ENCODE measurements around the gene ANKRD40CL.
A peak's percentile ranks its signal among the peaks of the same experiment; 100 is the strongest.
"Not testable (repeated sequence)": the region's sequence is repeated elsewhere in the genome, so short reads cannot be mapped to it uniquely, and the experiment has no call there.

ANKRD40CL gene

DNA sequence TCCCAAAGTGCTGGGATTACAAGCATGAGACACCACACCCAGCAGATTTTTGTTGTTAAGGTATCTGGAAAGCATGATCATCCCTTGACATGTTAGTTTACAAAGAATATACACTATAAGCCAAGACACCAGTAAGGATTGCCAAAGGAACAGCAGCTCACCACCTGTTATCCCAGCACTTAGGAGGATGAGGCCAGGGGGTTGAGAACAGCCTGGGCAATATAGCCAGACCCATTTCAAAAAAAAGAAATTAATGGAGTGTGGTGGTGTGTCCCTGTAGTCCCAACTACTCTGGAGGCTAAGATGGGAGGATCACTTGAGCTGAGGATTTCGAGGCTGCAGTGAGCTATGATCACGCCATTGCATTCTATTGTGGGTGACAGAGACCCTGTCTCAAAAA is 5.1 kb downstream of the ANKRD40CL start:
- no peak for DNase-seq (ENCODE audit: low read depth)

DNA sequence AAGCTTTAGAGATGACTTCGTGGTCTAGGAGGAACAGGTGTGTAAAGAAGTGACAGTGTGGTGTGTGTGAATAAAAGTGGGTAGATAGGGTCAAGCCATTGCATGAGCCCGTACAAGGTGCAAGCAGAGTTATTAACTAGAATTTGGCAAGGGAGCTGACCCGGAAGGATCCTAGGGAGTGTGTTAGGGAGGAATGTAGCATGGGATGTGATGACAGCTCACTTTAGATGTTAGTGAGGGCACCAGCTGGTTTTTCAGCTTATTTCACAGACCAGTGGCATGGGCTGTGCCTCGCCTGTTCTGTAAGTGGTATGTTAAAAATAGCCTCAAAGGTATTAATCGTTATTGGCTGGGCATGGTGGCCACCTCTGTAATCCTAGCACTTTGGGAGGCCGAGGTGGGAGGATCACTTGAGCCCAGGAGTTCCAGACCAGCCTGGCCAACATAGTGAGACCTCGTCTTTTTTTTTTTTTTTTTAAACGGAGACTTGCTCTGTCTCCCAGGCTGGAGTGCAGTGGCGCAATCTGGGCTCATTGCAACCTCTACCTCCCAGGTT is 8.3 kb downstream of the ANKRD40CL start:
- DNase-seq (ENCODE audit: low read depth): no peak

DNA sequence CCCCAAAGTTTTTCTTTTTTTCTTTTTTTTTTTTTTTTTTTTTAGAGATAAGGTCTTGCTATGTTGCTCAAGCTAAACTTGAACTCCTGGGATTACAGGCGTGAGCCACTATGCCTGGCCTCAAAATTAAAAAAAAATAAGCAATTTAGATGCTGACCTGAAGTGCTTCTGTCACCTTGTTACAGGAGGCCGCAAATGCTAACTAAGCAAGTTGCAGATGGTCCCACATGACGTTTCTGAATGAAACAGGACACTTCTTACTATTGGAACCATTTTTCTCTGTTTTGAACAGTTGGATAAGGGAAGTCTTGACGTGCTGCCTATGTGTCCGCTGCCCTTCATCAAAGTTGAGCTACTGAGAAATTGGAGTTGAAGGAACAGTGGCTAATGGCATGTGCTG is 8.8 kb downstream of the ANKRD40CL start:
- no peak for DNase-seq (ENCODE audit: low read depth)

DNA sequence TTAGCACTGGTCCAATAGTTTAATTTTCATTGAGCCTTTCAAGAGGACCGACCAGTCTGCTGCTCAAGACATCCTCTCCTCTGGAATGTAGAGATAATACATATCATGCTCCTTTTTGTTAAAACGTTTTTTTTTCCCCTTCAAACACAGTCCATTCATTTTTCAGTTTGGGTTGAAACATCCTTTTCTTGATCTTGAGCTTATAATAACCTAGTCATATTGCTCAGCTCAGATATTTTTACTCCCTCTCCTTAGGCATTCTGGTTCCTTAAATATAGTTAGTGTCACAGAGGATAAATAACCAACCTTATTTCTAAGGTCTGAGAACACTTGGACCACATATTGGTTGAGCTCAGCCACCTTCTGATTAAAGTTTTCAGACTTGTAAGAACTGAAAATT is 12.8 kb downstream of the ANKRD40CL start:
- no peak for DNase-seq (ENCODE audit: low read depth)

DNA sequence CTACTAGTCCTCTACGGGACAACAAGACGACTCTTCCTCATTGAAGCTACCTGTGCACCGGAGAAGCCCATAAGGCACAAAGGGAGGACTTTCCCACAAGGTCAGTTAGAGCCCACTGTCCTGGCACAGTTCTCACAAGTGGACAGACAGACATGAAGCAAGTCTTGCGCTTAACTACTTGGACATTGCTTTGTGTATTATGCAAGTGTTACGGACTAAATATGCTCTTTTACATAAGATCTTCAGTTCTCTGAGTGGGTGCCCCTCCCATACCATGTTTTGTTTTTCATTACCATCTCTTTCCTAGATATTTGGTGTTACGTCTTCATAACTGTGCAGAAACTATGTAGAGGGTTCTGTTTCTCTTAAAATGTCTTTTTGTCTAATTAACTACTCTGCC is 18.1 kb downstream of the ANKRD40CL start:
- no peak for DNase-seq (ENCODE audit: low read depth)

DNA sequence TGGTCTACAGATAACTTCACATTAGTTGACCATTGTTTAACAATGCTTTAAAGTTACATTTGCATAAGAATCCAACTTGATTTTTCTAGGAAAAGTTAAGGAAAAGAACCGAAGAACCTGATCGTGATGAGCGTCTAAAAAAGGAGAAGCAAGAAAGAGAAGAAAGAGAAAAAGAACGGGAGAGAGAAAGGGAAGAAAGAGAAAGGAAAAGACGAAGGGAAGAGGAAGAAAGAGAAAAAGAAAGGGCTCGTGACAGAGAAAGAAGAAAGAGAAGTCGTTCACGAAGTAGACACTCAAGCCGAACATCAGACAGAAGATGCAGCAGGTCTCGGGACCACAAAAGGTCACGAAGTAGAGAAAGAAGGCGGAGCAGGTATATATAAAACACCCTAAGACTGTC is 21.7 kb downstream of the ANKRD40CL start:
- no peak for DNase-seq (ENCODE audit: low read depth)

DNA sequence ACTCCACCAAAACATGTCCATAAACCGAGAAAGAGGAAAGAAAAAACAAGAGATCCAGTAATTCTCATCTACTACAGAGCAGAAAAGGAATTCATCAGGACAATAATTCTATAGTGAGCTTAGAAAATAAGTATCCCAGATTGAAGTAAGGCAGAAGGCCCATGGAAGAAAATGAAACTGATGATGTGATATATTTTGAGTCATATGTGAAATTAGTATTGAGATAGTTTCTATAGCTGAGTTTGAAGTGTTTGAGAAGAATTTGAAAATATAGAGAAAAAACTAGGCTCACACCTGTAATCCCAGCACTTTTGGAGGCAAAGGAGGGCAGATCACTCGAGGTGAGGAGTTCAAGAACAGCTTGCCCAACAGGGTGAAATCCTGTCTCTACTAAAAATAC is 28.2 kb downstream of the ANKRD40CL start:
- no peak for DNase-seq (ENCODE audit: low read depth)

DNA sequence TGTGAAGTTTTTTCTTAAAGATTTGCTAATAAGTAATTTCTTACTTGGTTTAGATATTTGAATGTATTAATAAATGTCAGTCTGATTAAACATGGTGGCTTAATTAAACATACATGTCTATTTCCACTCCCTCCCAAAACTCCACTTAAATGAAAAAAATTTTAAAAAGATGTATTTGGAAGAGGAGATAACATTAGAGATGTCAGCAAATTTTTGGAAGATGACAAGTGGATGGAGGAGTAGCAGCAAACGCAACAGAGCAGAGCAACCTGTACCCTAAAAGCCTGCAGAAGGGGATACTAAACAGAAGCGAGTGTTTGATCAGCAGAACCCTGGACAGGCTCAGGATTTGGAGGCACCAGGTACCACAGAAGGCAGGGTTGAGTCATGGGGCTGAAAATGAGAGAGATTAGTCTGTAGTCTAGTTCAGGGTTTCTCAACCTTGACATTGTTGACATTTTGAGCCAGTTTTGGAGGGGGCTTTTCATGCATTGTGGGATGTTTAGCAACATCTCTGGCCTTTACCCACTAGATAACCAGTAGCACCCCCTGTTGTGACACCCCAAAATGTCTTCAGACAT is 30.1 kb downstream of the ANKRD40CL start:
- DNase-seq (ENCODE audit: low read depth): no peak

DNA sequence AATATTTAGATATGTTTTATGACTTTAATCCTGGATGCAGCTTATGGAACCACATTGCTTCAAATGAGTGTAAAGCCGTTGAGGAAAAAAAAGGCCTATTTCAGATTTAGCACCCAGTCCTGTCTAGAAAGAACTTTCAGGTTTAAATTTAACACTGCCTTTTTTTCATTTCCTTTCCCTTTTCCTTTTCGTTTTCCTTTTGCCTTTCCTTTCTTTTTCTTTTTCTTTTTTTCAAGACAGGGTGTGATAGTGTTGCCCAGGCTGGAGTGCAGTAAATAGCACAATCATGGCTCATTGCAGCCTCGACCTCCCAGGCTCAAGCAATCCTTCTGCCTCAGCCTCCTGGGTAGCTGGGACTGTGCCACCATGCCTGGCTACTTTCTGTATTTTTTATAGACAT is 32.0 kb downstream of the ANKRD40CL start:
- DNase-seq (ENCODE audit: low read depth): no peak

DNA sequence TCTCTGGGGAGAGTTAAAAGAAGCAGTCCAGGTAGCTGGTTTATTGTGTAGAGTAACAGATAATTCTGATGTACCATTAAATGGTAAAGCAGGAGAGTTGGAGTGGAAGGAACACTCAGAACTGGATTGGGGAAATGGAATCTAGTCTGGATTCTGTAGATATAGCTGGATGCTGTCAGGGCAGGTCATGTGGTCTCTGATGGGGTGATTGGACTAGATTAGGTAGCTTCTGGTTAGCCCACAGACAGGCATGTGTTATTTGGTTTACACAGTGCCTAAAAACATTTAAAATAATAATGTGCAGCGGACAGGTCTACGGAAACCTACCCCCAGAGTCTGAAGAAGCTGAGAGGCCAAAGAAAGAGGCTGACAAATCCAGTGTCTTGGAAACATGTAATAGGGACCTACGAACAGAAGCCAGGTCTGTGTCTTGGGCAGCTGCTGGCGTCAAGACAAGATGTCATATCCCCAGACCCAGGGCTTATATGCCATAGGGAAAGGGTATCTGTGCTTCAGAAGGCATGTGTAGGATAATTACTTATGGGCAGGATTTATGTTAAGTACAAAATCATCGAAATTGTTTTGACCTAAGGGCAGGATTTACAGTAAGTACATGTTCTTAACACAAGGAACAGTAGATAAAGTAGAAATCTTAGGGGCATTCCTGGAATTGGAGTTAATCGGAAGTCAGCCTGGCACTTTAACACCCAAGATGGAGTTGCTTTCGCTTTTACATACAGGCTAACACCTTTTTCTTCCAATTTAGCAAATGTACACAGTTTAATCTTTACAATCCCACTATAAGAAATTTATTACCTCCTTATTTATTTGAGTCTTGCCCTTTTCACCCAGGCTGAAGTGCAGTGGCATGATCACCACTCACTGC is 35.5 kb downstream of the ANKRD40CL start:
- DNase-seq (ENCODE audit: low read depth): no peak

DNA sequence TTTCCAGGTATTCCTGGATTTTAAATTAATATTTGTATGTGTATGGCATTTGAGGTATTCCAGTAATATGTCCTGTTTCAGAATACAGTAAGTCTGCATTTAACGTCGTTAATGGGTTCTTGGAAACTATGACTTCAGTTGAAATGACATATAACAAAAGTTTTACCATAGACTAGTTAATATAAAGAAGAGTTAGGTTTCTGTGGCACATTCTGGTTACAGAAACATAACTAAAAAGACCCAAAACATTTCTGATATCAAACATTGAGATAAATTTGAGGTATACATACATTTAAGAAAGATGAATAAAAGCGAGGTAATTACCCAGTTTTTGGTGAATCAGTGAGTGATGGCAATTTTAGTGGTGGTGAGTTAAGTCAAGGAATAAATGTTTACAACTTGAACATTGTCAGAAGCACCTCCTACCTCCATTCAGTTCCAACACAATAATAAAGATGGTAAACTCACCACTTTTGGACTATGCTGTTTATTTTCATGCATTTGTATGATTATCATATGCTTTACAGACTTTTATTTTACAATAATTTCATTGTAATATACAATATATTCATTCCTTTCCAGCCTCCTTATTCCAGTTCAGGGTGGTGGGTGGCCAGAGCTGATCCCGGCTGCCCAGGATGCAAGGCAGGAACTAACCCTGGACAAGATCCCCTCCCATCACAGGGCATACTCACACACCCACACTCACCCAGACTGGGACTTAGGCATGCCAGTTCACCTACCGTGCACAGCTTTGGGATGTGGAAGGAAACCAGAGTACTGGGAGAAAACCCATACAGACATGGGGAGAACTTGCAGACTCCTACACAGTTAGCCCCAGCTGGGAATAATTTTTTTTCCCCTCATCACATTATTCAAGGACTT is 38.2 kb downstream of the ANKRD40CL start:
- DNase-seq (ENCODE audit: low read depth): no peak

DNA sequence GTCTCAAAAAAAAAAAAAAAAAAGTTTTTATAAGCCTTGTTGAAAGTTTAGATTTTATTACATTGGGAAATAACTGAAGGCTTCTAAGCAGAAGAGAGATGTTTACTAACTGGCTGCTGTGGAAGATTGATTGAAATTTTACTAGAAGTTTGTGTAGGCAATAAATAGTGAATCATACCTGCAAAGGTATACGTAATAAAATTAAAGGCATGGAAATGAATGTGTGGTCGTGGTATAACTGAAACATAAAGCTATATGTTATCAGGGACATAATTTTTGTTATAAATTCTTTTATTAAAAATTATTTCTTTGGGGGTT is 39.2 kb downstream of the ANKRD40CL start:
- no peak for DNase-seq (ENCODE audit: low read depth)

DNA sequence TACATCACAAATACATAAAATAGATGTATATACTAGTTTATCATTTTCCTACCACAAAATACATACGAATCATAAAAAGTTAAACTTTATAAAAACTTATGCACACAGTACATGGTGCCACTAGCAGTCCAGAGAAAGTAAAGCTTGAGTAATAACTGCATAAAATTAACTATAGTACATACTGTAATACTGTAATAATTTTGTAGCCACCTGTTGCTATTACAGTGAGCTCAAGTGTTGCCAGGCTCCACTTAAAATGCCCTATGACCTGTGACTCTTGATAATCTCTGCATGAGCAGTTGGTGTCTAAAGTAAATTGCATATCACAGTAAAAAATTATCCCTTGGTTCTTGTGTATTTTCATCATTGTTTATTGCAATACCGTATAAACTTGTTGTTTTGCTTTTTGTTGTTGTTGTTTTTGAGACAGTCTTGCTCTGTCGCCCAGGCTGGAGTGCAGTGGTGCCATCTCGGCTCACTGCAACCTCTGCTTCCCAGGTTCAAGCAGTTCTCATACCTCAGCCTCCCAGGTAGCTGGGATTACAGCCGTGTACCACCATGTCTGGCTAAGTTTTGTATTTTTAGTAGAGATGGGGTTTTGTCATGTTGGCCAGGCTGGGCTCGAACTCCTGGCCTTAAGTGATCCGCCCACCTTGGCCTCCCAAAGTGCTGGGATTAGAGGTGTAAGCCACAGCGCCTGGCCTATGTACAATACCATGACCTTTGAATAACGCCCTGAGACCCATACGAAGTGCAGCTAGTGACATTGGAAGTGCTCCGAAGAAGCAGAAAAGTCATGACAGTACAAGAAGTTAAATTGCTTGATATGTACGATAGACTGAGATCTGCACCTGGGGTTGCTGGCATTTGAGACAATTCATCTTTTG is 41.3 kb downstream of the ANKRD40CL start:
- DNase-seq (ENCODE audit: low read depth): no peak

DNA sequence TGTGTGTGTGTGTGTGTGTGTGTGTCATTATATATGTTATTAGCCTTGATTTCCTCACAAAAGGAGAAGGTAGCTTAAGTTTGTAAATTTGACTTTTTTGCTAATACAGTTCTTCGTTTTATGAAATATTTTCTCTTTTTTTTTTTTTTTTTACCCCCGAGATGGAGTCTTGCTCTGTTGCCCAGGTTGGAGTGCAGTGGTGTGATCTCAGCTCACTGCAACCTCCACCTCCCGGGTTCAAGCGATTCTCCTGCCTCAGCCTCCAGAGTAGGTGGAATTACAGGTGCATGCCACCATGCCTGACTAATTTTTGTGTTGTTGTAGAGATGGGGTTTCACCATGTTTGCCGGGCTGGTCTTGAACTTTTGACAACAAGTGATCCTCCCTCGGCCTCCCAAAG is 42.7 kb downstream of the ANKRD40CL start:
- DNase-seq (ENCODE audit: low read depth): not testable (repeated sequence)

DNA sequence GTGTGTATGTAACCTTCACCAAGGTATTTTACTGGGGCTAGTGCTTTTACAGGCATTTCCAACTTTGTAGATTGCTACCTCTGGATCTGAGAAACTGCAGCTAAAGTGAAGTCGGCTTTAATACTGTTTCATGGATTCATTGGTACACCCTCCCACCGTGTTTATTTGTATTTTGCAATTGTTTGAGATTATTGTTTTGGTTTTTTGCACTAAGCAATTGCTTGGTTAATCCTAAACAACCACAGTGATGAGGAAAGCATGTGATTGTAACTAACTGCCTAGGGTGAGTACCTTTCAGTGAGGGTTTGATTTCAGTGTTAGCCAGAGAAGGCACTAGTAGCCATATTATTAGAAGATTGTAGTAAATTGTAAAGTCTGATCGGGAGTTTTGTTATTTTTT is 44.6 kb downstream of the ANKRD40CL start:
- DNase-seq (ENCODE audit: low read depth): no peak

DNA sequence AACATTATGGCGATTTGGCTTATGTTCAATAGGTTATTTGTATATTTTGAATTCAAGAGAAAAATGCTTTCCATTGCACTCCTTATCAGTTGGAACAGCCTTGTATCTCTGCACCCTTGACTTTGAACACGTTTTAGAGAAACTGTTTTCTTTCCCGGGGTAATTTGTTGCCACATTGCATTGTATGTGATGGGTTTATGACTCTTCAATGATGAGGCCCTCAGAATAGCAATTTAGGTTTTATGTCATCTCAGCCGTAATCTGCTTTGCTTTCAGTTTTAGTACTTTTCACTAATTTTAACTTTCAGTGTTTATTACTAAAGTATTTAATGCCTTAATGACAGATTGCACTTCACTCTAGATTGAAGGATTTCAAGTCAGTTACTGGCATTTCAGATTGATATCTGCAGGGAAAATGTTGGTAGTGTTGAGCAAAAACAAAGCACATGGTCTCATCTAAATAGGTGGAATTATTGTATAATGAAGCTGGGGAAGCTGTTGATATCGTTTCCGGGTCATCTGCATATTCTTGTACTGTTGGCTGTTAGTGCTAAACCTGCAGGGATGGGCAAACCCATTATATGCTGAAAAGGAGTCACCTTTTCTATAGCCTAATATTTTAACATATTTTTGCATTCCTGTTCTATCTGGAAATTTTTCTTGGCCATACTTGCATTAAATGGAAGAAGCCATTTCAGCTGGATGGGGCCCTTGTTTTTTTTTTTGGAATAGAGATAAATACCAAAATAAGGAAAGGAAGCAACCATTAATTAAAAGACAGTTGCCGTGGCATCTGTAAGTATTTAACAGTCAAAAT is 45.9 kb downstream of the ANKRD40CL start:
- peak; percentile 48 for DNase-seq (ENCODE audit: low read depth)

DNA sequence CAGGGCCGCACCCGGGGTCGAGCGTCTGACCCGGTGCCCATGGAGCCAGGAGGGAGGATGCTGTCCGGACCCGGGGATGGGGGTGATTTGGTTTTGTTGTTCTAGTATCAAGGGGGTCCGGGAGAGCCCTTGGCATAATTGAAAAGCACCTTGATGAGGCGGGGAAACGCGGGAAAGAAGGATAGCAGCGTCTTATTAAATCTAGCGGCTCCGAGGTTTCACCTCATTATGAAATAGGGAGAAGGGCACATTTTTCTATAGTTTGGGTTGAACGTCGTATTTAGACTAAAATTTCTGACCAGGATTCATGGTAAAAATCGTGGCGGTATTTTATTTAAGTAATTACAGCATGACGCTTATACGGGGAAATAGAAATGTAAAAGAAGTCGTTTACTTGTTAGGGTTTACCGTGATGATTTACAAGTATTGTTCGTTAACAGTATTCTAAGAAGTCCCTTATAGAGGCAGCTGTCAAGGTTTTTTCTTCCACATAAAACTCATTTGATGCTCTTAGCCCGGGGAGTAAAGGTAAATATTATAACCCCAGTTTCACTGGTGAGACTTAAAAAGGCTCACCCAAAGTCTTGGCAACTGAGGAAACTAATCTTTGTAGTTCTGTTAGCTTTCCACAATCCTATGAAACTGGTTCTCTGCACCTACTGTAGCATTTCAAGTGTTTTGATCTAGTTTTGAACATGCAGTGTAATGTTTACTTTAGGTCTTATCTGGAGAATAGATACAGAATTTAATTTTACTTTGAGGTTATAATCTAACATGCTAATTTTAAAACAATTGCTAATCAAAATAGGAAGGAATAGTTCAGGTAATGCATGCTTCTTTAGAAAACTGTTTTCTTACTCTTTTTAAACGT is 47.2 kb downstream of the ANKRD40CL start:
- no peak for DNase-seq (ENCODE audit: low read depth)

DNA sequence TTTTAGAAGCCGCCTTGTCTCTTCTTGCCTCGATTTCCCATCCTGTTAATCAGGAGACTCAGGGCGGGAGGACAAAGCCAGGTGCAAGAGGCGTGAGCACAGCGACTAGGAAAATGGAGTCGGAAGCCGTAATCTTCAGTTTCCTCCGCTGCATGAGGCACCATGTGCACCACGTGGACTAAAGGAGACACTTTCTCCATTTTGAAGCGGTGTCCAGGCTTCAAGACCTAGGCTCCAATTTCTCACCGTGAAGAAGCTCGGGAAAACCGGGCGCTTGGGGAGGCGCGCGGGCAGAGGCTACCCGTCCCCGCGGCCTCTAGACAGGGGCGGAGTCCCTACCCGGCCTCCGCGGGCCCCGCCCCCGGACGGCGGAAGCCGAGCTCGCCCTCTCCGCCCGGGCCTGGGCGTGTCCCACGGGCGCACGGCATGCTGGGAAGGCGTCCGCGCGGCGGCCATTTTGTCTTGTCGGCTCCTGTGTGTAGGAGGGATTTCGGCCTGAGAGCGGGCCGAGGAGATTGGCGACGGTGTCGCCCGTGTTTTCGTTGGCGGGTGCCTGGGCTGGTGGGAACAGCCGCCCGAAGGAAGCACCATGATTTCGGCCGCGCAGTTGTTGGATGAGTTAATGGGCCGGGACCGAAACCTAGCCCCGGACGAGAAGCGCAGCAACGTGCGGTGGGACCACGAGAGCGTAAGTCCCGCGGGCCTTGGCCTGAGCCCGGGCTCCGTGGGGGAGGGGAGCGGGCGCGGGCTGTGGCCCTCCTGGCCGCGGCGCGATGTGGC is 48.0 kb downstream of the ANKRD40CL start, which contains the start of gene LUC7L3:
Gene LUC7L3, plus strand, starts transcription at position 460 of the 780 bp plus-strand sequence. Its CDS starts 130 bp downstream, at position 590.
- peak; percentile 97 for DNase-seq (ENCODE audit: low read depth)

DNA sequence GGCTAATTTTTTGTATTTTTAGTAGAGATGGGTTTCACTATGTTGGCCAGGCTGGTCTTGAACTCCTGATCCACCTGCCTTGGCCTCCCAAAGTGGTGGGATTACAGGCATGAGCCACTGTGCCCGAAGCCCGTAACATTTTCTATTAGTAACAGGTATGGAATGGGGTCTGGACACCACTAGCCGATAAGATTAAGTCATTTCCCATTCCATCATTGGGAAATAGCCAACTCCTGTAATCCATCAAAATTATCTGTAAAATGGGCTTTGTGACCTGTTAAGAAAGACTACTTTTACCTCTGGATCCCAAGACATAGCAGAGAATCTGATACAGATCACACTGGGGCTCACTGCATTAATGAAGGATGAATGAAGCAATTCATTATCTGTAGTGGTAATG is 51.8 kb downstream of the ANKRD40CL start:
- DNase-seq (ENCODE audit: low read depth): peak; percentile 61

Data from ELR (cell line).